ENCODE data around the gene AATK.

AATK gene

DNA sequence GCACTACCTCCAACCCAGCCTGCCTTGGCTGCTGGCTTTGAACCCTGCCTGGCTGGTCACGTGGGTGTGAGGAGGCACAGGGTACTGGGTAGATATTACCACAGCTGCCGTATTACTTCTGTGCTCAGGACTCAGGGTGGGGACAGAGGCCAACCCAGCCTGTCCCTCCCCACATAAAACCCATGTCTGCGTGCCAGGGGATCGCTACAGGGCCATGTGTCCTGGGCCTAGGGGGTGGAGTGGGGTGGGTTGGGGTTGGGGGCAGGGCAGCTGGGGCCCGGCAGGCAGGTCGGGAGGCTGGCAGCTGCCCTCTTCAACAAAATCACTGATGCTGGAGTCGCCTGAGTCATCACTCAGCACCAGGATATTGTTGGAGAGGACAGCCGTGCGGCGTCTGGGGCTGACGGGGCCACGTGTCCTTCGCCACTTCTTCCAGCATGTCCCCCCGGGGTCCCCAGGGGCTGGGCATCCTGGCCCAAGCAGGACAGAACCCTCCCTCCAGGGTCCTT is 40.4 kb downstream of the AATK start:
- DNase-seq, result no peak

DNA sequence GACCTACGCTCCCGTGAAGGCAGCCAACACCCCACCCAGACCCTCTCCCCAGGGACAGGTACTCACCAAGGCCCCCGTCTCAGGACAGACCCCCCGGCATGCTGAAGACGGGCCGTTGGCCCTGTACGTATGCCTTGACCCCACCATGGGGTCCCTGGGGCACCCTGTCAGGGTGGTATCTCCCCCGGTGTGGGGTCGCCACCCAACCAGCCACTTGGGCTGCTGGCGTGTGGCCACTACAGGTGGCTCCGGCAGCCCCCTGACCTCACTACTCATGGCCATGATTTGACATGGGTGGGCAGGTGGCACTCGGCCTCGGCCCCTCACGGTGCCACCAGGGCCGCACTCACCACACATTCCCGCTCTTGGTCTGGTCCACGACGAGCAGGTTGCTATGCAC is 41.6 kb downstream of the AATK start:
- DNase-seq, result no peak

DNA sequence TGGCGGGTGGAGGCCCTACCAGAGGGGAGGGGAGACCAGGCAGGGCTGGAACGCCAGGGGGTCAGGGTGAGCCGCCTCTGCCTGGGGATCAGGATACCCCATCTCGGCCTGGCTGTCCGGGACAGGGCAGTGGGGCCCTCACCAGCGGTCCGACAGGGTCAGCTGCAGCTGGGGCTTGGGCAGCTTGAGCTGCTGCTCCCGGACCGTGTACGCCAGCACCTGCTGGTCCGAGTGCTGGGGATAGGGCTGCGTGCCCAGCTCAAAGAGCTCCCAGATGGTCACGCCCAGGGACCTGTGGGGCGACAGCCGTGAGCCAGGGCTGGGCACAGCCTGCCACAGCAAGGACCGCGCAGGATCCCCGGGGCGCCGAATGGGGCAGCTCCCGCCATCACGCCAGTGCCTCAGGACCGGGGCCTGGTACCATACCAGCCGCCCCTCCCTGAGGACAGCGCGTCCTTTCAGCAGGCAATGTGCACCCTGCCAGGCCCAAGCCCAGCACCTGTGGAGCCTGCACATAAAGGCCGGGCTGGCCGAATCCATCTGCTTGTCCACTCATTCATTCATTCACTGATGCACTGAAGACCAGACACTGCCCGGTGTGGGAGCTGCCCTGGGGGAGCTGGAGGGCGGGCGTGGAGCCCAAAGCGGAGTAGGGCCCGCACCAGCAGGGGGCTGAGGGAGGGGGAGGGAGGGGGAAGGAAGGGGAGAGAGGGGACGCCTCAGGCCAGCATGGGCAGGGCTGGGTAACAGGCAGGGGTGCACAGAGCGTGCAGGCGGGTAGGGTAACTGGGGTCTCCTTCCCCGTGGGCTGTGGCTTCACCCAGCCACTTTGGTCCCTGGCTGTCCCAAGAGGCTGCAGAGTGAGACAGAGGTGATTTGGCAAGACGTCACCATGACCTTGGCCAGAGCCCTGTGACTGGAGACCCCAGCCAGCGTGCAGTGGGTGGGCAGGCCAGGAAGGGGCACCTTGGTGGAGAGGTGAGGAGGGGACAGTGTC is 42.7 kb downstream of the AATK start:
- no peak for DNase-seq

DNA sequence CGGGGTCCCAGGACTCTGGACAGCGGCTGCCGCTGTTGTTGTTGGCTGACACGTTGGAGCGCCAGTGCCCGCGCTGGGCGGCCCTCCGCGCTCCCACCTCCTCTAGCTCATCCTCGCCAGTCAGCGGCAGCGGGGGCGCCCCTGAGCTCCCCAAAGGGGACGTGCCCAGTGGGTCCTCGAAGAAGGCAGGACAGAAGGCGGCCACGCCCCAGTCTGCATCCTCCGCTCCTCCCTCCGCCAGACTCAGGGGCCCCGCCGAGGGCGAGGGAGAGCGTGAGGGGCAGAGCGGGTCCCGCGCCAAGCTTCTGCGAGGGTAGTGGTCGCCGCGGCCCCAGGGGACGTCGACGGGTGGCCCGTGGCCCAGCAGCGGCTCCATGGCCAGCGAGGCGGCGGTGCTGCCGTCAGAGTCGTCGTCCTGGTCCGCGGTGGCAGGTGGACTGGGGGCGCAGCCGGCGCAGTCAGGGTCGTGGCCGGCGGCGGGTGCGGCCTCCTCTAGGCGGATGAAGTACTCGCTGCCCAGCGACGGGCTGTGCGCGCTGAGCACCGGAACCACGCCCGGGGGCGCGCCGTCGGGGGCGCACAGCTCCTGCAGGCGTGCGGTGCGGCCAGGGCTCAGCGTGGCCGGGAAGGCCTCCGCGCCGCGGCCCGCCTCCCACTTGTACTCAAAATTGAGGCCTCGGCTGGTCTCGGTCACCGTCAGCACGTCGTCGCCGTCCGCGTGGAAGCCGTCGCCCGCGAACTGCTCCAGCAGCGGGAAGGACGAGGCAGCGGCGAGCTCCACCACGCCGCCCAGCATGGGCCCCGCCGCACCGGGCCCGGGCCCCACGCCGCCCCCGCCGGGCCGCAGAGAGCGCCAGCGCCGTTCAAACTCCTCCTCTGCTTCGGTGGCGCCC is 43.9 kb downstream of the AATK start:
- DNase-seq, result no peak

DNA sequence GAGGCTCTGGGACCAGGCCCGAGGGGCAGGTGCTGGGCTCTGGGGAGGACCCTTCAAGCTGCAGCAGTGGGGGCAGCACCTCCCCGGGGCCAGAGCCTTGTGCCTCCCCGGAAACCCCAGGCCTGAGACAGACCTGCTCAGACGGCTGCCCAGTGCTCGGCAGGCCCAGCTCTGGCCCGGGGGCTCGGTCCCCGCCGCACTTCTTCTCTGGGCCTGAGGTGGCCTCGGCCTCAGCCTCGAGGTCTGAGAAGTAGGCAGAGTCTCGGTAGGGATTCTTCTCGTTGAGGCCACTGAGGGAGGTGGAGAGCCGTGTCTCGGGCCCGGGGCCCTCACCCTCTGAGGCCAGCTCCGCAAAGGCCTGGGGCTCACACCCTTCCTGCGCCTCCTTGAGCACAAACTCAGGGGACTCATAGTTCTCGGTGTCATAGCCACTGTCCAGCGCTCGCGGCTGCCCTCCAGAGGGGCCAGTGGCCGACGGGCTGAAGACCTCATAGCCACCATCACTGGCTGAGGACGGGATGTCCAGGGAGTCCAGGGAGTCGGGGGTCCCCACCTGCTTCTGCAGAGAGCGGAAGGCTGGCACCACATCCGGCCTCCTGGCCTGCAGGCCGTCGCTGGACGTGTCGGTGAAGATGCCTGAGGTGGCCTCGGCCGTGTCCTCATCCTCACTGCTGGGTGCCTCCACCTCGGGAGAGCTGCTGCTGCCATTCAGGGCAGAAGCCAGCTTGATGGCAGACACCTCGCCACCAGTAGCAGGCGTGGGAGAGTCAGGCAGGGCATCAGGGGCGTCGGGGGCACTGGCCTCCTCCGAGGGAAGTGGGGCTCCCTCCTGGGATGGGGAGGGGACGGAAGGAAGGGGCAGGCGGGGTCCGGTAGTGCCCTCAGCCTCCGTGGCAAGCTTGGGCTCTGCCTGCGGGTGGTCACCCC is 45.1 kb downstream of the AATK start:
- DNase-seq, result no peak

DNA sequence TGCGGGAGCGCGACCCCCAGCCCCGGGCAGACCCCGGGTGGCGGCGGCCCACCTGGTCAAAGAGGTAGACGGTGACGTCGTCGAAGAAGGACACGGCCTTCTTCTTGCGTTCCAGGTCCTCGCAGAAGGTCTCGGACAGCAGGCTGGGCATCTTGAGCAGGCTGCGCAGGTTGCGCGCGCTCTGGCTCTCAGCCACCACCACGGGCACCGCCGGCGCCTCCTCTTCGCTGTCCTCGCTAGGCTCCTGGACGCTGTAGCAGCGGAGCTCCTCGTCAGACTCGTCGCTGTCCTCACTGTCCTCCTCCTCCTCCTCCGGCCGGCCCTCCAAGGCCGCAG is 45.9 kb downstream of the AATK start:
- DNase-seq, result no peak

DNA sequence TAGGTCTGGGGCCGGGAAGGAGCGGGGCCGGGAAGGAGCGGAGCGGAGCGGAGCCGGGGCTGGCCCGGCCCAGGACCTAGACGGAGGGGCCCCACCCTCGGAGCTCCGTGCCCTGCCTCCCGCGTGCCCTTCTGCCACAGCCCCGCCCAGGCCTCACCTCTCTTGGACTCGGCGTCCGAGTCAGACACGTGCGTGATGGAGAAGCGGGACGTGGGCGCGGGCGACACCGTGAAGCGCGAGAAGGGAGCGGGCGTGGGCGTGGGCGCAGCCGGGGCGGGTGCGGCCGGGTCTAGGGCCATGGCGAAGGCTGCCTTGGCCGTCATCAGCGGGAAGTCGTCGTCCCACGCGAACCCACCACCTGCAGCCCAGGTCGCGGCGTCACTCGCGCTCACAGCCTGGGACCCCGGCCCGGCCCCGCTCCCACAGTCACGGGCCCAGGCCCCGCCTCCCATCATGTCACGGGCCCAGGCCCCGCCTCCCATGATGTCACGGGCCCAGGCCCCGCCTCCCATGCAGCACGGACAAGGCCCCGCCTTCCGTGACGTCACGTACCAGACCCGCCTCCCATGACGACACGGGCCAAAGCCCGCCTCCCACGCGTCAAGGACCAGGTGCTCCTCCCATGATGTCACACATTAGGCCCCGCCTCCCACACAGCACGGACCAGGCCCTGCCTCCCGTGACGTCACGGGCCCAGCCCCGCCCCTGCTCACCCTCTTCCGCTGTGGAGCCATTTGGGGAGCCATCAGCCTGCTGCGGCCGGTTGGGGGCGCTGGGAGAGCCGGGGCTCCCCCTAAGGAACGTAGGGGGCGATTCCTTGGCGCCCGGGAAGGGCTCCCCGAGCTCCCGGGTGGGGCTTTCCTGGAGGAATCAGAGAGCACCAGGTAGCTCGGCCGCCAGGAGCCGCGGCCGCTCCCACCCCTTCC is 46.5 kb downstream of the AATK start:
- DNase-seq, result peak; percentile 66 to 70

DNA sequence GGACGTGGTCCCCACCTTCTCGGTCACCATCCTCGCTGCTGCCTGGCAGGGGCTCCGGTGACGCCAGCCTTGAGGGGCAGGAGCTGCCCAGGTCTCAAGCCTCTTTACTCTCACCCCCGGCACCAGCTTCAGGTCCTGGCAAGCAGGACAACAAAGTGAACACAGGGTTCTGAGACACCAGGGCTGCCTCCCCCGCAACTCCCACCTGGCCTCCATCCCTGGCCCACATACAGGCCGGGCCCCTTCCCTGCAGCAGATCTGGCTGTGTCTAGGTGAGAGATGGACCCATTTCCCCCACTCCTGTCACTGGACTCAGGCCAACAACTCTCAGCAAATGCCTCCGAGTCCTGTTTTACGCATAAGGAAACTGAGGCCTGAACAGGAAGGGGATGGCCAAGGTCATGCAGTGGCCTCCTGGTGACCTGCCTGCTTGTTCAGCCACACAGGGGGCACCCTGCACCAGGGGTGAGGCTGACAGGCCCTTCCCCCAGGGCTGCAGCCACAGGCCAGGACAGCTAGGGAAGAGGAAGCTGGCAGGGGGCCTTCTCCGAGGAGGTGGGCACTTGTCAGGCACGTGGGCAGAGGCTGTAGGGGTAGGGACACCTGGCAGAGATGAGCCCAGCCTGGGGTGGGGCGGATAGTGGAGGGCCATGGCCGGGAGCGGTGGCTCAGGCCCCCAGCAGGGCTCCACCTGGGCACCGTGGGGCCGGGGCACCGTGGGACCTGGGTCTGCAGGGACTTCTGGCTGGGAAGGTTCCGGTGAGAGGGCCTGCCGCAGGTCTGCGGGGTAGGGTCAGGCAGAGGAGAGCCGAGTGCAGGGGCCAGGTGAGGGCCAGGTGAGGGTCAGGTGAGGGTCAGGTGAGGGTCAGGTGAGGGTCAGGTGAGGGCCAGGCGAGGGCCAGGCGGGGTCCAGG is 47.5 kb downstream of the AATK start:
- no peak for DNase-seq

DNA sequence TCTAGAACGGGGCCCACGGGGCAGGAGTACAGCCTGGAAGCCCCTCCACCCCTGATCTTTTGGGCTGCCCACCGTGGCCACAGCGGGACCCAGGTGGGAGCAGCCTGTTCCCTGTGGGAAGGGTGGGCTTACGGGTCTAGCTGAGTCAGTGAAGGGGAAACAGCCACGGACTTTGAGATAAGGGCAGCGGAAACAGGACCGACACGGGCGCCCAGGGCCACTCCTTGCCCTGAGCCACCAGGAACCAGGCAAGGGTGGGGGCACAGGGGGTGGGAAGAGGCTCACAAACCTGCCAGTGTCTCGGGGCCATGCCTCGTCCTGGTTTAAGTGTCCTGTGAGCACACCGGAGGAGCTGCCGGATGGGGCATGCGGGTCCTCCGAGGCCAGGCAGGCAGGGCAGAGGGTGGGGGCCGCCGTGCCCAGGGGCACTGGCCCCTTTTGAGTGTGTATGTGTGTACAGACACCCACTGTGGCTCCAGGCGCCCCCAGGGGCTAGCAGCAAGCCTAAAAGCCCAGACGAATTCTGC is 48.3 kb downstream of the AATK start:
- no peak for DNase-seq

DNA sequence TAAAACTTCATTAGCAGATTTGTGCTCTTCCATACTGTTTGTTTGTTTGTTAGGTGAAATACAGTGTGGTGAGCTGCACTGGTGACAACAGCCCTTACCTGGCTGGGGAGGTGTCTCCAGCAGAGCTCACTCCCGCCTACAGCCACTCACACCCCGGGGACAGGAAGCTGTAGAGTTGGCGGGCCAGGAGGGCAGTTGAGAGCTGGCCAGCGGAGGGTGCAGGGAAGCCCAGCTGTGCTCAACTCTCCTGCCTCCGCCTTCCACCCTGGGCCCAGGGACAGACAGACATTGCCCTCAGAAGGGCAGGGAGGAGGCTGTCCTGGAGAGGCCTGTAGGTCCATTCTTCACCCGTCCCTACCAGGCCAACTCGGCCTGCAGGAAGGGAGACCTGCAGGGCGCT is 49.3 kb downstream of the AATK start:
- no peak for DNase-seq

DNA sequence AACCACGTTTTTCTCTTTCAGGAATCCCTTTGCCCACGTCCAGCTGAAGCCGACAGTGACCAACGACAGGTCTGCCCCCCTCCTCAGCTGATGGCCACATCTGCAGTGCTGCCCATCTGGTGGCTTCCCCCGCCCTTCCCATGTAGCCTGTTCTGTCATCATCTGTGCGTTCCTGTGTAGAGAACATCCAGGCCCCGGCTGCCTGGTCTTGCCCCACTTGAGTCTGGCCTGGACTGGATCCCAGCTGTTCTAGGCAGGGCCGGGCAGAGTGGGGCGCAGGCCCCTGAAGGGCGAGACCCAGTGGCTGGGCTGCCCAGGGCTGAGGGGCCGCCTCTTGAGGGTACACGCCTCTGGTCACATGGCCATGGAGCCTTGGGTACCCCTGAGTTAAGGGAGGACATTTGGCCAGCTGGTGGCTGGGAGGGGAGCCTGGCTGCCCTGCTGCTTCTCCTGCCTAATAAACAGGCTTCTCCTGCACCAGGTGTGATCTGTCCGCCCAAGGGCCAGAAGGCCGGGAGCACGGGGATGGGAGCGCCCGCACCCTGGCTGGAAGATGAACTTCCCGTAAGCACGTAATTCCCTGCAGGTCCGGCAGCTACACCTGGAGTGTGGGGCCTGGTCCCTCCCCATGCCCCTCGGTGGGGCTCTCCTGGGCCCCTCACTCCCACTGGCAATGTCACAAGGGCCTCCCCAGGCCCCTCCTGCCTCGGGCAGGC is 50.1 kb downstream of the AATK start:
- no peak for DNase-seq

DNA sequence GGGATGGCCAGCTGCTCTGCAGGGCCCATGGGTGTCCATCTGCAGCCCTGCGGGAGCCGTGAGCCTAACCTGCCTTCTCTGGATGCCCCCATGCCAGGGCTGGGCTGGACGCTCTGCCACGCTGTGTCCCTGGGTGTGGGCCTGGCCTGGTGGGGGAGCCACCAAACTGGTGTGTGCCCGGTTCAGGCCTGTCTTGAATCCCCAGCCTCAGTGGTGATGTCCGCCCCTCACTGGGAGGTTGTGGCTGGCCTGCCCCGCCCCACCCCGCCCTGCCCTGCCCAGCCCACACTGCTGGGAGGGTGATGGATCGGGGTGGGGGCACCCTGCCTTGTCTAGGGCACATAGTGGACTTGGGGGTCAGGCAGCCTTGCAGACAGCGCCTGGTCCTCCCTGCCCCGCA is 50.8 kb downstream of the AATK start:
- DNase-seq, result no peak

DNA sequence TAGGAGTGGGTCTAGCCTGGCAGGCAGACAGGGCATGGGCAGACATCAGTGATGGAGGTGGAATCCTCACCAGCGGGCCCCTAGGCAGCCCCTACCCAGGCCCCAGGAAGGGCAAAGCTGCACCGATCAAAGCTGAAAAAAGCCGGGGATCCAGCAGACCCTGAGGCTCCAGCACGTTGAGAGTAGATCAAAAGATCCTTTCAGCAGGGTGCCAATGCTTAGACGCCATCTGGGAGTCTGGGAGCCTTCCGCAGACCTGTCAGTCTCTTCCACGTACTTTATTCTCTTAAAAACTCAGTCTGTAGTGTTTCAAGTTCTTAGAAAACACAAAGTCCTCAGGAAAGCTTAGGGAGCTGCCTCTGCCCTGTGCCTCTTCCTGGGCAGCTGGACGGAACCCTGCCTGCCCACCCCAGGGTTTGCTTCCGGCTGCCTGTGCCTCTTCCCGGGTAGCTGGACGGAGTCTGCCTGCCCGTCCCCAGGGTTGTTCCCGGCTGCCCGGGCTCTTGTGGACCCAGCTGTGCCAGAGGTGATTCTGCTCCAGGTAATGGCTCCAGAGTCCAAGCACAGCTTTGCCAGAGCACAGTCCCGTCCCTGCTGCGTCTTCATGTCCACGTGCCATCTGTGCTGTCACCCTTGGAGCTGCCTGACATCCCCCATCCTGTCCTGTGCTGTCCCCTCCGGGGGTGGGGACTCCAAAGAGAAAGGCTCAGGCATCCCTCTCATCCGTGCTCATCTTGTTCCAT is 51.5 kb downstream of the AATK start:
- DNase-seq, result no peak

DNA sequence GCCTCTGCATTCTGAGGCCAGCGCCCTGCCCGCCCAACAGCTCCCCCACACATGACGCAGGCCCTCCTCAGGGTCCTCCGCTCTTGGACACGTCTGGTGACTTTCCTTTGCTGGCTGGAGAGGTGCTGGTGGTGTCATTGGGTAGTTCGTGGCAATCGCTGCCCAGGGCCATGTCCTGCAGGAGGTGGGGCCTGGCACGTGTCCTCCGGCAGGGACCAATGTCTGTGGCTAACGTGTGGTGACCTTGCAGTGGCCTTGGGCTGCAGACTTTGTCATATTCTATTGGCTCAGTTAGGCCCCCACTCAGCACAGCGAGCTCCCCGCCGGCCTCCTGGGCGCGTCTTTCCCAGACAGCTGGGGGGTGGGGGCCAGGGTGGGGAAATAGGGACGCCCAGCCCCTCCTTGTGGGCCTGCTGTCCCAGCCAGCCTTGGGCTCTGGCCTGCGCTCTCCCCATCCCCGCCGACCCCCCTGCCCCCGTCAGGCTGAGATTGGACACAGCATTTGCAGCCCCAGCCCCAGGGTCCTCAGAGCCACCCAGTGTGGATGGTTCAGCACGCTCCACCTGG is 52.8 kb downstream of the AATK start:
- no peak for DNase-seq

DNA sequence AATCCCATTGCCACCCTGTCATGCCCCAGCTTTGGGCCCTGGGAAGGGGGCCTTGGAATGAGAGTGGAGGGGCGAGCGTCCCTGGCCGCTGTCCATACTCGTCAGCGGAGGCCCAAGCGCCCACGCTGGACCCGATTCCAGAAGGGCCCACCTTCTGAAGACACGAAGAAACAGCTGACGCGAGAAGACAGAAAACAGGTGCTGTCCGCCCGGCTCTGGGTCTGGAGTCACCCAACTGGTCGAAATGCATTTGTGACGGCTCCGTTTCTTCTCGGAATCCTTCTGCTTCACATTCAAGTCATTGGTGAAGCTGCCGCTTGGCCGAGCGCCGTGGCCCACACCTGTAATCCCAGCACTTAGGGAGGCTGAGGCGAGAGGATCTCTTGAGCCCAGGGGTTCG is 53.6 kb downstream of the AATK start:
- no peak for DNase-seq

DNA sequence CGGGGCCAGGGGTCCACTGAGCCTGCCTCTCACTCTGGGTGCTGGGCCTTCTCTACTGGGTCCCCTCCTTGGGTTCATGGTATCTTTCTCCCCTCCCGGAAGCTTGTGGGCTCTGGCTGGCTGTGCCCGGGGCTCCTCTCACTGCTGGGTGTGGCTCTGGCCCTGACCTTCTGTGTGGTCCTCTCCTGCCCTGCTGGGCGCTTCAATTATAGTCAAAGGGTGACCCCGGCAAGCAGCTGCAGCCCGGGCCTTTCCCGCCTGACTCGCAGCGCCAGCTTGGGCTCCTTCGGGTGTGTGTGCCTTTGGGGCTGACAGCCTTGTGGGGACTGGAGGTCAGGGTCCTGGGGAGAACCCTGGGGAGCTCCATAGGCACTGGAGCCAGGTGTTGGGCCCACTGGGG is 55.0 kb downstream of the AATK start:
- DNase-seq, result no peak

DNA sequence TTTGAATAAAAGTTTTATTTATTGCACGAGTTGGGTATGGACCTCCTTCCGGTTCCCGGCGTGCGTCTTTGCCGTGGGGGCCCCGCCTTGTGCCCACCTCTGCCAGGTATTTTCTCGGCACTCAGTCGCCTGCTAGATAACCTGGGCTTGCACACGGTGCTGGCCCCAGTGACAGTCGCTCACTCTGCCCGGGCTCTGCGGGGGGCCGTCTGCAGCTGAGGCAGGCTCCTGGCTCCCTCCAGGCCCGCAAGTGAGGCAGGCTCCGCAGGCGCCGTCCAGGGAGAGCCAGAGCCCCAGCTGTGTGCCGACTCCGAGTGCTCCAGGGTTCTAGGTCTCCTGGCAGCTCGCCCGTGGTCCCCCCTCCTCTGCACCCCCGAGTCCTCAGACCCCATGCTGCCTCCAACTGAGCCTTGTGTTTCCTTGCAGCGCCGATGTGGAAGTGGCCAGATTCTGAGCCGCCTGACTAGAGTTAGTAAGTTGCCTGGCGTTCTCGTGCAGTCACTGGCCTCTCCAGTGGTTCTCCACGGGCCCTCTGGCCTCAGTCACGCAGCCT is 55.5 kb downstream of the AATK start:
- DNase-seq, result no peak

DNA sequence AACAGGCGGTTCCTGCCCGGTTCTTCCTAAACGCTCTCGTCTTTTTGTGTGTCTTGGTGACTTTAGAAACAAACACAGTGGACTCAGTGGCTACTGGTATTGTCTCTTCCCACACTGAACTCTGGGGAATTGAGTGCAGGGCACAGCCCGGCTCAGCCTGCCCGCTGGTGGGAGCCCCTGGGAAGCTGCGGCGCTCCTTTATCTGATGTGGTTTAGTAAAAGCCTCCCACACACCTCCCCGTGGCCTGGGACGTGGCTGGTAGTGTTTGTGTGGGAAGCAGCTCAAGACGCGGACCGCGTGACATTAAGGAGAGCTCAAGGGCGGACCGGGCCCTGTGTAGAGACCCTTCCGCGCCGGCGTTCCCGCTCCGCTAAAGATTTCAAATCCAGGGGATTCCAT is 56.1 kb downstream of the AATK start:
- DNase-seq, result no peak

All from Kasumi-1 (cell line).